Stomach (tissue), 9 donors: ENCODE measurements around the gene STAT4. TPM values are rescaled to one million over a fixed set of nuclear protein-coding genes. Genes with fewer than 3 reads are reported as not detected.

ENCODE experiments used
- DNase-seq, 2 donors: peaks; one replicate each; pipeline versions ENCODE4 v3.0.0 to v3.0.0-alpha.2; 2013 to 2019
- H3K27ac ChIP-seq, 5 donors: fragments of 200-600 bp in 4 of 5; sonication (generic) in 4 of 5; one replicate each; pipeline ENCODE4 v1.5.1; 2013 to 2019; ENCODE audit warnings: mild to moderate bottlenecking in 1 of 5, moderate library complexity in 1 of 5
- H3K27me3 ChIP-seq, 3 donors: fragments of 200-600 bp; sonication (generic); one replicate each; pipeline ENCODE4 v1.5.1; 2017 to 2019; ENCODE audit warnings: mixed run types in 1 of 3
- H3K36me3 ChIP-seq, 4 donors: fragments of 200-600 bp; sonication (generic); 1 replicate in 3 of 4; 2 replicates in 1 of 4; pipeline ENCODE4 v1.5.1; 2016 to 2019
- H3K4me1 ChIP-seq, 4 donors: fragments of 200-600 bp; sonication (generic); one replicate each; pipeline ENCODE4 v1.5.1; 2016 to 2019
- H3K4me3 ChIP-seq, 4 donors: fragments of 200-600 bp; sonication (generic) in 3 of 4; one replicate each; pipeline ENCODE4 v1.5.1; 2016 to 2019; ENCODE audit warnings: mild to moderate bottlenecking in 1 of 4
- H3K9me3 ChIP-seq, 4 donors: fragments of 200-600 bp; sonication (generic); one replicate each; pipeline ENCODE4 v1.5.1; 2016 to 2019
- EP300 ChIP-seq: sonication (generic); formaldehyde crosslinking; IDR thresholded peaks from one replicate; pipeline ENCODE4 v1.6.1; 2017; ENCODE audit warnings: antibody characterized with exemption
- POLR2A ChIP-seq, 4 donors: fragments of 450-650 bp; IDR thresholded peaks; one replicate each; pipeline ENCODE4 v1.6.1; 2016; ENCODE audit warnings: antibody characterized with exemption in 4 of 4, control low read depth in 2 of 4, mild to moderate bottlenecking in 1 of 4, moderate library complexity in 1 of 4
- POLR2AphosphoS5 ChIP-seq, 3 donors: sonication (generic); formaldehyde crosslinking; IDR thresholded peaks; one replicate each; pipeline ENCODE4 v1.6.1; 2016; ENCODE audit warnings: antibody characterized with exemption in 3 of 3
- WGBS, 5 donors: extraction: QIAGEN DNeasy Blood & Tissue Kit in 3 of 5; methylation state at CpG; one replicate each; pipeline versions ENCODE4 v1.1.5 to v1.1.7; 2013 to 2018; 5-methylcytosine and 5-hydroxymethylcytosine counted together
- intact Hi-C: fragments of 100-400 bp; cut with DNase I; formaldehyde crosslinking; loops from one replicate; pipeline ENCODE4 v1.15.1; 2023; ENCODE audit warnings: low total_unique reads
- polyA plus RNA-seq, 3 donors: library from polyadenylated mRNA; stranded (reverse); fragments of 200-250 nt; gene quantifications; one replicate each; pipeline ENCODE4 v1.2.3, GENCODE V29; 2013
- total RNA-seq, 5 donors: library from RNA; depleted of rRNA; stranded (reverse); fragments of >200 nt; gene quantifications; one replicate each; pipeline versions ENCODE4 v1.1.0 to v1.2.3, GENCODE V29; 2014 to 2016
- TF ChIP-seq, protein P1 (sequence below), 7 experiments: fragments of 450-650 bp in 4 of 7; fragments of 200-600 bp in 3 of 7; sonication (generic) in 3 of 7; IDR thresholded peaks; one replicate each; pipeline ENCODE4 v1.5.1; 2016 to 2019; ENCODE audit warnings: antibody characterized with exemption in 7 of 7, control low read depth in 2 of 7, mild to moderate bottlenecking in 1 of 7
- donor health status: healthy with polysubstance abuse.
- donor health status: Bipolar disorder and iron deficiency.
- donor health status: healthy.

STAT4 gene
- total and polyA plus RNA-seq, 8 donors = 0.75 to 21.4 (median 3.8) TPM

DNA sequence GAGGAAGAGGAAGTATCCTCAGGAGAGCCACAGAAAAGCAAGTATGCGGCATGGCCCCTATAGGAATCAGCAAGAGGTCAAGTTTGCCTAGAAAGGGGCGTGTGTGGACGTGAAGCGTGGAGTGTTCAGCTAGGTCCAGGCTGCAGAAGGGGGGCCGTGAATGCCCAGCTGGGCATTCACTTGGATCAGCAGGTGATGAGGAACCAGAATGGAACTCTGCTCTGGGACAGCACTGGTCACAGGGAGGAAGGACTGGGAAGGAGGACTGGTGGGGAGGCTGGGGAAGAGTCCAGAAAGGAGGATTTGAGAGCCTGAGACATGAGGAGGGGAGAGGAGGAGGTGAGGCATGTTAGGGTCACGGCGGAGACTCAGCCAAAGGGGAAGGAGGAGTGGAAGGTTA lies 156.6 kb downstream of the STAT4 start:
- no peak for DNase-seq
- Histone ChIP-seq H3K27ac (no peak overlapping the region), H3K4me1 (peaks cover 0 to 5% (median 0%) of the 10 kb centered on the region in 4 donors), H3K27me3 (no peaks in the 10 kb centered on the region), H3K9me3 (no peaks in the 10 kb centered on the region), H3K4me3 (no peak overlapping the region), H3K36me3 (peaks cover 84 to 100% (median 100%) of the 10 kb centered on the region in 4 donors)
- TF ChIP-seq POLR2A (IDR thresholded peaks at IDR 0.05) (no peak), EP300 (no peak), POLR2AphosphoS5 (IDR thresholded peaks at IDR 0.05) (no peak)
- TF ChIP-seq, protein P1, sequence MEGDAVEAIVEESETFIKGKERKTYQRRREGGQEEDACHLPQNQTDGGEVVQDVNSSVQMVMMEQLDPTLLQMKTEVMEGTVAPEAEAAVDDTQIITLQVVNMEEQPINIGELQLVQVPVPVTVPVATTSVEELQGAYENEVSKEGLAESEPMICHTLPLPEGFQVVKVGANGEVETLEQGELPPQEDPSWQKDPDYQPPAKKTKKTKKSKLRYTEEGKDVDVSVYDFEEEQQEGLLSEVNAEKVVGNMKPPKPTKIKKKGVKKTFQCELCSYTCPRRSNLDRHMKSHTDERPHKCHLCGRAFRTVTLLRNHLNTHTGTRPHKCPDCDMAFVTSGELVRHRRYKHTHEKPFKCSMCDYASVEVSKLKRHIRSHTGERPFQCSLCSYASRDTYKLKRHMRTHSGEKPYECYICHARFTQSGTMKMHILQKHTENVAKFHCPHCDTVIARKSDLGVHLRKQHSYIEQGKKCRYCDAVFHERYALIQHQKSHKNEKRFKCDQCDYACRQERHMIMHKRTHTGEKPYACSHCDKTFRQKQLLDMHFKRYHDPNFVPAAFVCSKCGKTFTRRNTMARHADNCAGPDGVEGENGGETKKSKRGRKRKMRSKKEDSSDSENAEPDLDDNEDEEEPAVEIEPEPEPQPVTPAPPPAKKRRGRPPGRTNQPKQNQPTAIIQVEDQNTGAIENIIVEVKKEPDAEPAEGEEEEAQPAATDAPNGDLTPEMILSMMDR (IDR thresholded peaks at IDR 0.05) = no peak
- intact Hi-C loops = no loop called here
- 79 to 95% (median 93%) methylated on average over 7 of the region's 7 CpGs for WGBS, 5 donors

DNA sequence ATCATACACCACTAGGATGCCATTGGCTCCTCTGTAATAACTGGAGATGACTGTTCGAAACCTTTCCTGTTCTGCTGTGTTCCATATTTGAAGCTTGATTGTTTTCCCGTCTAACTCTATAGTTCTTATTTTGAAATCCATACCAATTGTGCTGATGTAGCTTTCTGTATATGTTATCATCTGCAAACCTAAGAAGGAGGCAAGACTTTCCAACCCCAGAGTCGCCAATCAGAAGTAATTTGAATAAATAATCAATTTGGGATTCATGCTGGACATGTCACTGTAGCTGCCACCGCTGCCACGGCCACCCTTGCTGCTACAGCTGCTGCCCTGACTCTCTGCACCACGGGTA lies 157.5 kb downstream of the STAT4 start:
- TF ChIP-seq, protein P1 (IDR thresholded peaks at IDR 0.05) = no peak
- TF ChIP-seq EP300 (no peak), POLR2A (IDR thresholded peaks at IDR 0.05) (no peak), POLR2AphosphoS5 (IDR thresholded peaks at IDR 0.05) (no peak)
- WGBS, 5 donors = 91 to 94% (median 94%) methylated on average over 6 of the region's 6 CpGs
- intact Hi-C loops = no loop called here

DNA sequence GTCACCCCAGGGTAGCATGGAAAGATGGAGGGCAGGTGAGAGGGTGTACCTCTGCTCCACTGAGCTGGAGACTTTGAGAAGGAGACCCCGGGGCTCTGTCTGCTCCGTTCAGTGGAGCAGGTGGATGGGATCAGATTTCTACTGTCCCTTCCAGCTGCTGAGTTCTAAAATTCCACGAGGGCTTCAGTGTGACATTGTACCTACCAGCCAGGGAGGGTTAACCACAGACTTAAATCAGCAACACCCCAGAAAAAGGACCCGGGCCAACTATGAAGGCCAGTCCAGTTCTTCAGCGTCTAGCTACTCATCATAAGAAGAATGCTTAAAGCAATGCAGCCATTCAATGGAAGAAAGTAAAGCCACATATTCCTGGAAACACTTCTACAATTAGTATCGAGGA lies 160.7 kb downstream of the STAT4 start:
- intact Hi-C loops = no loop called here
- no peak overlapping the region for H3K4me3 ChIP-seq
- H3K27me3 ChIP-seq = no peaks in the 10 kb centered on the region
- 79 to 96% (median 89%) methylated on average over 6 of the region's 6 CpGs for WGBS, 5 donors
- no peak overlapping the region for H3K27ac ChIP-seq
- H3K4me1 ChIP-seq = no peaks in the 10 kb centered on the region
- peaks cover 88 to 100% (median 100%) of the 10 kb centered on the region in 4 donors for H3K36me3 ChIP-seq
- no peak for TF ChIP-seq POLR2A (IDR thresholded peaks at IDR 0.05)
- H3K9me3 ChIP-seq = no peaks in the 10 kb centered on the region
- DNase-seq = no peak

More for the DNA sequence above, 157.5 kb downstream of the STAT4 start:
- Histone ChIP-seq H3K27me3 (no peaks in the 10 kb centered on the region), H3K4me3 (no peak overlapping the region), H3K9me3 (no peaks in the 10 kb centered on the region), H3K27ac (no peak overlapping the region), H3K36me3 (peaks cover 87 to 100% (median 100%) of the 10 kb centered on the region in 4 donors), H3K4me1 (peaks cover 0 to 5% (median 0%) of the 10 kb centered on the region in 4 donors)
- no peak for DNase-seq

DNA sequence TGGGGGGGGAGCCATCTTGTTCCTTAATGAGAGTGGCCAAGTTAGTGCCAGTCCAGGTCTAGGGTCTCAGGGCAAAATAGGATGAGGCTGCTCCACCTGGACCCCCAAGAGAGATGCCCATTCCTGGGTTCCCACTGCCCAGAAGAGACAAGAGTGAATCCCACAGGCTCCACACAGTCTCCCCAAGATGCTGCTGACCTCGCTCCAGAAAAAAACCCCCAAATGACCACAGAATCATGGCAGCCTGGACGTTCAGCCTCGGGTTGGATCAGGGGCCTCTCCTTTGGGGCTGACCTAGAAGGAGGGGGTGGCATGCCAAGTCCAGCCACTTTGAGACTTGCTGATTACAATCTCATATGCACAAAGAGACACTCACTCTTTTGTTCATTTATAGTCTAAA lies 161.9 kb downstream of the STAT4 start:
- 90 to 98% (median 96%) methylated on average over 3 of the region's 3 CpGs for WGBS, 5 donors
- H3K4me3 ChIP-seq = no peak overlapping the region
- no peaks in the 10 kb centered on the region for H3K9me3 ChIP-seq
- intact Hi-C loops = no loop called here
- no peaks in the 10 kb centered on the region for H3K4me1 ChIP-seq
- peaks cover 89 to 100% (median 100%) of the 10 kb centered on the region in 4 donors for H3K36me3 ChIP-seq
- no peak for TF ChIP-seq EP300
- TF ChIP-seq POLR2AphosphoS5 (IDR thresholded peaks at IDR 0.05) = no peak
- no peak for TF ChIP-seq POLR2A (IDR thresholded peaks at IDR 0.05)
- TF ChIP-seq, protein P1 (IDR thresholded peaks at IDR 0.05) = no peak
- H3K27ac ChIP-seq = no peak overlapping the region
- DNase-seq = no peak
- no peaks in the 10 kb centered on the region for H3K27me3 ChIP-seq

DNA sequence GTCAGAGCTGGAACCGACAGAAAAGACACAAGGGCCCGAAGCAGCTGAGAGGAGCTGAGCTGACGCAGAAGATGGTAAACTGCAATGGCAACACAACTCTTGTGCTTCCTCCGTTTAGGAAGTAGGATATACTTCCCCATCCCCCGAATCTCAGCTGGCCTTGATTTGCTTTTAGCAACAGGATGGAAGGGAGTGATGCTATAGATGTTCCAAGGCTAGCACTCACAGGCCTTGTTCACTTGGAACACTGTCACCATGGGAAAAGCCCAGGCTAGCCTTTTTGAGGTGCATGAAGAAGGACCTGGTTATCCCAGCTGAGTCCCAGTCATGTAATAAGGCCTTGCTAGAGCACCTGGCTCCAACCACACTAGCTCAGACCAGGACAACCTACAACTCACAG lies 162.9 kb downstream of the STAT4 start:
- intact Hi-C loops = no loop called here
- Histone ChIP-seq H3K9me3 (no peaks in the 10 kb centered on the region), H3K27me3 (no peaks in the 10 kb centered on the region), H3K4me1 (no peaks in the 10 kb centered on the region), H3K4me3 (no peak overlapping the region), H3K27ac (no peak overlapping the region), H3K36me3 (peaks cover 87 to 100% (median 100%) of the 10 kb centered on the region in 4 donors)
- no peak for DNase-seq
- WGBS, 5 donors = 89 to 95% (median 95%) methylated on average over 5 of the region's 5 CpGs
- TF ChIP-seq, protein P1 (IDR thresholded peaks at IDR 0.05) = no peak
- TF ChIP-seq POLR2AphosphoS5 (IDR thresholded peaks at IDR 0.05) (no peak), EP300 (no peak), POLR2A (IDR thresholded peaks at IDR 0.05) (no peak)
